Measurements from ENCODE around the gene CPEB4.

The CPEB4 gene

DNA sequence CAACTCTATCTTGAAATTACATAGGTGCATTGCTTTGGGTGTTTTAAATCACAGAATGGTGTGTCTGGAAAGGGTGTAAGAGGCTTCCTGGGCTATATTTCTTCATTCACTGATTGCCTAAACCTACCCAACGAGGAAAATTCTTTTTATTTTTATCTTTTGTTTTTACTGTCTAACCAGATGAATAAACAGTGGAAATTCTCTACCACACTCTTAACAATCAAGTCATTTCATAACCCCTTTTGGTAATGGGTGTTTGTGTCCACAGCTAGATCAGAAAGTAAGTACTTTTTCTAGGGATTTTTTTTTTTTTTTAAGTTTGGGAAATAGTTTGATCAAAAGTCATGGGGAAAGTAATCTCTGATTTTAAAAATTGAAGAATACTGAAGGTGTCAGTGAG is 73.3 kb downstream of the CPEB4 start:
- peaks cover 4 to 6% of the 10 kb centered on the region in 2 donors for H3K36me3 ChIP-seq (ENCODE audit: control insufficient read depth in 1 of 2, insufficient read depth in 2 of 2, low read length in 2 of 2)
- H3K27ac ChIP-seq (ENCODE audit: low read length) = no peak overlapping the region
- no peaks in the 10 kb centered on the region for H3K27me3 ChIP-seq (ENCODE audit: low read depth, low read length)

GRCh38 chr5:173962436-173962972 is 74.4 kb downstream of the CPEB4 start:
- Histone ChIP-seq H3K27ac (ENCODE audit: low read length) (peak overlapping the region; percentile 40), H3K27me3 (ENCODE audit: low read depth, low read length) (no peaks in the 10 kb centered on the region), H3K4me1 (ENCODE audit: control insufficient read depth in 1 of 2, insufficient read depth in 2 of 2, low read length in 2 of 2) (peaks cover 0 to 8% of the 10 kb centered on the region in 2 donors), H3K4me3 (ENCODE audit: low read depth in 1 of 2, low read length in 2 of 2) (no peak overlapping the region), H3K36me3 (ENCODE audit: control insufficient read depth in 1 of 2, insufficient read depth in 2 of 2, low read length in 2 of 2) (peaks cover 4 to 6% of the 10 kb centered on the region in 2 donors), H3K9me3 (ENCODE audit: control insufficient read depth in 1 of 2, low read length in 2 of 2) (no peaks in the 10 kb centered on the region)

More for the DNA sequence above, 73.3 kb downstream of the CPEB4 start:
- no peaks in the 10 kb centered on the region for H3K9me3 ChIP-seq (ENCODE audit: control insufficient read depth in 1 of 2, low read length in 2 of 2)
- H3K4me1 ChIP-seq (ENCODE audit: control insufficient read depth in 1 of 2, insufficient read depth in 2 of 2, low read length in 2 of 2) = peaks cover 0 to 9% of the 10 kb centered on the region in 2 donors
- no peak overlapping the region for H3K4me3 ChIP-seq (ENCODE audit: low read depth in 1 of 2, low read length in 2 of 2)

DNA sequence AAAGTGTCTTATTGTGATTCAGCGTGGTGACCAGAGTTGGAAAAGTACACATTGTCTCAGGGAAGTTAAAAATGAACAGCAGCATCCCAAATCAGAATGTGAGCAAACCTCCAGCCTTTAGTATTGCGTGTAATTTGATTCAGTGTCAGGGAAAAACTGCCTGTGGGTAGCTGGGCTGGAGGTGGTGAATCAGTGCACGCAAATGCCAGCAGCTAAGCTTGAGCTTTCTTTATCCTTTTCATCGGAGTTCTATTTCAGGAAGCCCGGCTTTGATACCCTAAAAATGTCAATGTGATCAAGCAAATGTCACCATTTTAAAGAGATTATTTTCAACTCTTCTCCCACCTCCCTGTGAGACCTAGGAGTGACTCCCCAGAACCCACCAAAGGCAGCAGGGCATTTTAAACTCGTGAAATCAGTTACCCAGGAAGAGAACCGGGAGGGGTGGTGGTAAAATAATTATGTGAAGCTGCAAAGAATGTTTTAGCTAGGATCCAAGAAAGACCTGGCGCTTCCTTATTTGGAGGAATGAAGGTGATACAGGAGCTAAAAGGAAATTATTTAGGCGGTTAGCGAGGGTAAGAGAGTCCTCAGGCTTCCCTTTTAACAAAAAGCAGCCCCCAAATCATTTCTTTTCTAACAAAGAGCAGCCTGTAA is 75.2 kb downstream of the CPEB4 start:
- H3K27ac ChIP-seq (ENCODE audit: low read length) = no peak overlapping the region

GRCh38 chr5:173963867-173964441 is 75.8 kb downstream of the CPEB4 start:
- H3K4me1 ChIP-seq (ENCODE audit: control insufficient read depth in 1 of 2, insufficient read depth in 2 of 2, low read length in 2 of 2) = peaks cover 0 to 4% of the 10 kb centered on the region in 2 donors
- no peaks in the 10 kb centered on the region for H3K36me3 ChIP-seq (ENCODE audit: control insufficient read depth in 1 of 2, insufficient read depth in 2 of 2, low read length in 2 of 2)
- no peak overlapping the region for H3K27ac ChIP-seq (ENCODE audit: low read length)
- H3K9me3 ChIP-seq (ENCODE audit: control insufficient read depth in 1 of 2, low read length in 2 of 2) = no peaks in the 10 kb centered on the region
- no peak overlapping the region for H3K4me3 ChIP-seq (ENCODE audit: low read depth in 1 of 2, low read length in 2 of 2)
- H3K27me3 ChIP-seq (ENCODE audit: low read depth, low read length) = no peaks in the 10 kb centered on the region

More for the DNA sequence above, 75.2 kb downstream of the CPEB4 start:
- Histone ChIP-seq H3K4me1 (ENCODE audit: control insufficient read depth in 1 of 2, insufficient read depth in 2 of 2, low read length in 2 of 2) (peaks cover 0 to 4% of the 10 kb centered on the region in 2 donors), H3K9me3 (ENCODE audit: control insufficient read depth in 1 of 2, low read length in 2 of 2) (no peaks in the 10 kb centered on the region), H3K27me3 (ENCODE audit: low read depth, low read length) (no peaks in the 10 kb centered on the region), H3K4me3 (ENCODE audit: low read depth in 1 of 2, low read length in 2 of 2) (no peak overlapping the region), H3K36me3 (ENCODE audit: control insufficient read depth in 1 of 2, insufficient read depth in 2 of 2, low read length in 2 of 2) (no peaks in the 10 kb centered on the region)

DNA sequence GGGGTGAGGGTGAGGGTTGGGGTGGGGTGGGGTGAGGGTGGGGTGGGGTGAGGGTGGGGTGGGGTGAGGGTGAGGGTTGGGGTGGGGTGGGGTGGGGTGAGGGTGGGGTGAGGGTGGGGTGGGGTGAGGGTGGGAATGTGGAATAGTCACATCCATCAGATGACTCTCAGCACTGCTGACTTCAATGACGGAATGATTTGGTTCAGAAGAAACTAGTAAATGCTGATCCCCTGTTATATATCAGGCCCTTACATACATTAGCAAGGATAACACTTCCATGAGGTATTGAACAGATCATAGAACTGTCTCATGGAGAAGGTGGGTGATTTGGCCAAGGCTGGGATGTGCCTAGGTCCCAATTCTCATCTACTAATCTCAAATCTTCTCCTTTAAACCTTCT is 76.4 kb downstream of the CPEB4 start:
- H3K27ac ChIP-seq (ENCODE audit: low read length) = no peak overlapping the region
- H3K4me3 ChIP-seq (ENCODE audit: low read depth in 1 of 2, low read length in 2 of 2) = no peak overlapping the region
- H3K36me3 ChIP-seq (ENCODE audit: control insufficient read depth in 1 of 2, insufficient read depth in 2 of 2, low read length in 2 of 2) = no peaks in the 10 kb centered on the region
- no peaks in the 10 kb centered on the region for H3K9me3 ChIP-seq (ENCODE audit: control insufficient read depth in 1 of 2, low read length in 2 of 2)
- H3K27me3 ChIP-seq (ENCODE audit: low read depth, low read length) = no peaks in the 10 kb centered on the region
- H3K4me1 ChIP-seq (ENCODE audit: control insufficient read depth in 1 of 2, insufficient read depth in 2 of 2, low read length in 2 of 2) = peaks cover 0 to 4% of the 10 kb centered on the region in 2 donors

- no peaks in the 10 kb centered on the region for H3K36me3 ChIP-seq (ENCODE audit: control insufficient read depth in 1 of 2, insufficient read depth in 2 of 2, low read length in 2 of 2)
- peaks cover 0 to 4% of the 10 kb centered on the region in 2 donors for H3K4me1 ChIP-seq (ENCODE audit: control insufficient read depth in 1 of 2, insufficient read depth in 2 of 2, low read length in 2 of 2)
- H3K27me3 ChIP-seq (ENCODE audit: low read depth, low read length) = no peaks in the 10 kb centered on the region
- H3K27ac ChIP-seq (ENCODE audit: low read length) = no peak overlapping the region
- H3K4me3 ChIP-seq (ENCODE audit: low read depth in 1 of 2, low read length in 2 of 2) = no peak overlapping the region
- no peaks in the 10 kb centered on the region for H3K9me3 ChIP-seq (ENCODE audit: control insufficient read depth in 1 of 2, low read length in 2 of 2)
These were observed 79.1 kb downstream of the CPEB4 start for GRCh38 chr5:173967241-173967640.

- Histone ChIP-seq H3K9me3 (ENCODE audit: control insufficient read depth in 1 of 2, low read length in 2 of 2) (no peaks in the 10 kb centered on the region), H3K4me3 (ENCODE audit: low read depth in 1 of 2, low read length in 2 of 2) (no peak overlapping the region), H3K27ac (ENCODE audit: low read length) (no peak overlapping the region), H3K36me3 (ENCODE audit: control insufficient read depth in 1 of 2, insufficient read depth in 2 of 2, low read length in 2 of 2) (no peaks in the 10 kb centered on the region), H3K4me1 (ENCODE audit: control insufficient read depth in 1 of 2, insufficient read depth in 2 of 2, low read length in 2 of 2) (peaks cover 0 to 8% of the 10 kb centered on the region in 2 donors), H3K27me3 (ENCODE audit: low read depth, low read length) (no peaks in the 10 kb centered on the region)
These were observed 80.1 kb downstream of the CPEB4 start for GRCh38 chr5:173968154-173968797.

DNA sequence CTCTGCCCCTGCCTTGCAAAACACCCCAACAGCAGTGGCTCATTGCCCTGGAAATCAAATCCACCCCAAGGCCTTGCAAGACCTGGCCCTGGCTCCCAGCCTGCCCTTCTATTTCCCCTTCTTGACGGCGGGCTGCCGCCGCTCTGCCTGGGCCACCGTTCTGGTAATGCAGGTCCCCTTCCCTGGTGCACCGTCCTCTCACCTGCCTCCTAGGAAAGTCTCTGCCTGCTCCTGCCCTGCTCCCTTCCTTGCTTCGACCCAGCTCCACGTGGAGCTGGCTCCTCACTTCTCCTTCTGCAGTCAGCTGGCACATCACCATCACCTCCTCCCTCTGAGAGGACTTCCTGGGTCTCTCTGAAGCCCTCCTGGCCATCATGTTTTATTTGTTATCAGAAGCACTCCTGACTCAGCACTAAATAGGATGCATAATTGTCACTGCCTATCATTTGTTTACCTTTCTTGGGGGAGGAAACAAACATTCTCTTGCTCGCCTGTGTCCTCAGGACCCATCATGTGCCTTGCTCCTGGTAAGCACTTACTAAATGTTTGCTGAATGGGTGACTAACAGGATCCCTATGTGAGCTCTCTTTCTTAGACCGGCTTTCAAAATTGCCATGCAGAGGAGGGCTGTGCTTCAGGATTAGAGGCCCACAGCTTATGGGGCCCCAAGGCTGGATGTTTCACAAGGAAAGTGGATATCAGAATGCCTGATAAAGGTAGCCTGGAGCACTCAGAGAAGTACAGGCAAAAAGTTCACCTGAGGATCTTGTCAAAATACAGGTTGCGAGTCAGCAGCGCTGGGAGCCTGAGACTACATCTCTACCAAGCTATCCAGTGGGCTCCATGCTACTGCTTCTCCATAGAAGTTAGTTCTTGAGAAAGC is 81.3 kb downstream of the CPEB4 start:
- Histone ChIP-seq H3K36me3 (ENCODE audit: control insufficient read depth in 1 of 2, insufficient read depth in 2 of 2, low read length in 2 of 2) (no peaks in the 10 kb centered on the region), H3K27me3 (ENCODE audit: low read depth, low read length) (no peaks in the 10 kb centered on the region), H3K4me3 (ENCODE audit: low read depth in 1 of 2, low read length in 2 of 2) (no peak overlapping the region), H3K9me3 (ENCODE audit: control insufficient read depth in 1 of 2, low read length in 2 of 2) (no peaks in the 10 kb centered on the region), H3K27ac (ENCODE audit: low read length) (no peak overlapping the region), H3K4me1 (ENCODE audit: control insufficient read depth in 1 of 2, insufficient read depth in 2 of 2, low read length in 2 of 2) (peaks cover 0 to 5% of the 10 kb centered on the region in 2 donors)

DNA sequence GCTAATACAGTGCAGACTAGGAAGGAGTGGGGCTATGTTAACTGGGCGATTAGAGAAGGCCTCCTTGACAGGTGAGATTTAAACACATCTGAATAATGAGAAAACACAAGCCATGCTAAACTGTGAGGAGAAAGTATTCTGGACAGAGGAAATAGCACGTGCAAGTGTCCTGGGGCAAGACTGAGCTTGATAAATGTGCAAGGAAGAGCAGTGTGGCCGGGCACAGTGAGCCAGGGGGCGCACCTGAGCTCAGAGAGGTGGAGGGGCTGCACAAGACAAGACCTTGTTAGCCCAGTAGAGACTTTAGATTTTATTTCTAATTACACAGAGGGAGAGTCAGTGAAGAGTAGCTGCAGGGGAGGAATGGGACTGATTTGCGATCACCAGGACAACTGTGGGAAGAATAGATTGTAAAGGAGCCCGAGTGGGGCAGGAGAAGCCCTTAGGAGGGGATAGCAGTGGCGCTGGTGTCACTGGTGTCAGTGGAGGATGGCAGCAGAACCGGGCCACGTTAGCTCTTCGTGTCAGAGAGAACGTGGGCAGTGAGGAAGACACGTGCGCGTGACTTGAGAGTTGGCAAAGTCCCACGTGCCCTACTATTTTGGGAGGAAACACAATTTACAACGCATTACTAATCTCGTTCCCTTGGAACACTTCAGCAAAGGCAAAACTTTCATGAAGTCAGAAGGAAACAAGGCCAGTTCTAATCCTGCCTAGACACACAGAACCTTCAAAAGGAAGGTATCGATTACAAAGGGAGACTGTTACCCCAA is 82.9 kb downstream of the CPEB4 start:
- H3K36me3 ChIP-seq (ENCODE audit: control insufficient read depth in 1 of 2, insufficient read depth in 2 of 2, low read length in 2 of 2) = no peaks in the 10 kb centered on the region
- H3K9me3 ChIP-seq (ENCODE audit: control insufficient read depth in 1 of 2, low read length in 2 of 2) = no peaks in the 10 kb centered on the region
- no peak overlapping the region for H3K4me3 ChIP-seq (ENCODE audit: low read depth in 1 of 2, low read length in 2 of 2)
- H3K27ac ChIP-seq (ENCODE audit: low read length) = no peak overlapping the region
- no peaks in the 10 kb centered on the region for H3K27me3 ChIP-seq (ENCODE audit: low read depth, low read length)
- H3K4me1 ChIP-seq (ENCODE audit: control insufficient read depth in 1 of 2, insufficient read depth in 2 of 2, low read length in 2 of 2) = peaks cover 0 to 5% of the 10 kb centered on the region in 2 donors

GRCh38 chr5:173971681-173972345 is 83.7 kb downstream of the CPEB4 start:
- H3K27ac ChIP-seq (ENCODE audit: low read length) = no peak overlapping the region
- H3K4me1 ChIP-seq (ENCODE audit: control insufficient read depth in 1 of 2, insufficient read depth in 2 of 2, low read length in 2 of 2) = peaks cover 0 to 5% of the 10 kb centered on the region in 2 donors
- H3K9me3 ChIP-seq (ENCODE audit: control insufficient read depth in 1 of 2, low read length in 2 of 2) = no peaks in the 10 kb centered on the region
- no peak overlapping the region for H3K4me3 ChIP-seq (ENCODE audit: low read depth in 1 of 2, low read length in 2 of 2)
- no peaks in the 10 kb centered on the region for H3K36me3 ChIP-seq (ENCODE audit: control insufficient read depth in 1 of 2, insufficient read depth in 2 of 2, low read length in 2 of 2)
- no peaks in the 10 kb centered on the region for H3K27me3 ChIP-seq (ENCODE audit: low read depth, low read length)
